GM19467 (cell line): ENCODE measurements around the gene NALCN.

Experiments used
- ATAC-seq: cut with Tn5 transposase; IDR thresholded peaks from one replicate; pipeline ENCODE4 v1.9.1; 2021; ENCODE audit warnings: mild to moderate bottlenecking, moderate library complexity; ENCODE audit not compliant: unreplicated experiment

Gene NALCN

DNA sequence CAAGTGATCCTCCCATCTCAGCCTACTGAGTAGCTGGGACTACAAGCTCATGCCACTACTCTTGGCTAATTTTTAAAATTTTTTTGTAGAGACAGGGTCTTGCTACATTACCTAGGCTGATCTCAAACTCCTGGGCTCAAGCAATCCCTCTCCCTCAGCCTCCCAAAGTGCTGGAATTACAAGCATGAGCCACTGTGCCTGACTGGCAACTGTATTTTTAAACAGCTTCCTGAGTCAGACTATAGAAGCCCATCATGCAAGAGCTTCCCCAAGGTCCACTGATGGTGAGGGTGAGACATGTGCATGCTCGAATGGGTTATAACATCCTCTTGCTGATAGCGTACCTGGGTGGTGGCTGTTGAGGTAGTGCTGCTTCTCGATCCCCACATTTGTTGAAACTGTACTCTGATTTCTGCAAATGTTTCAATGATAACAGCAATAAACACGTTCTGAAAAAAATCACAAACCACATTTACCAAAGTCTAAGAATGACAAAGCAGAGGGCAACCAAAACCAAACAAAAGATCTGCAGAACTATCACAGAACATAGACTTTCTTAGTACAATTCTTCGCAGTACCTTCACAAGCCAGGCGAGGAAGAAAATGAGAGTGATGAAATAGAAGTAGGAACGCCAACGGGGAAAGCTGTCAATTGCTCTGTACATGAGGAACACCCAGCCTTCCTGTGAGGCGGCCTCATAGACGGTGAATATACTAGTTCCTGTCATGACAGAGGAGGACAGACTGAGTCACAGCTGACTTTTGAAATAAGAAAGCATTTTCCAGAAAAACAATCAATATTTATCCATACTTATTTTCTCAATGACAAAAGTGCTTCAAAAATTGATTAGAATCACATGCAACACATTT, 124.4 kb downstream of the NALCN start:
- ATAC-seq, result no peak

DNA sequence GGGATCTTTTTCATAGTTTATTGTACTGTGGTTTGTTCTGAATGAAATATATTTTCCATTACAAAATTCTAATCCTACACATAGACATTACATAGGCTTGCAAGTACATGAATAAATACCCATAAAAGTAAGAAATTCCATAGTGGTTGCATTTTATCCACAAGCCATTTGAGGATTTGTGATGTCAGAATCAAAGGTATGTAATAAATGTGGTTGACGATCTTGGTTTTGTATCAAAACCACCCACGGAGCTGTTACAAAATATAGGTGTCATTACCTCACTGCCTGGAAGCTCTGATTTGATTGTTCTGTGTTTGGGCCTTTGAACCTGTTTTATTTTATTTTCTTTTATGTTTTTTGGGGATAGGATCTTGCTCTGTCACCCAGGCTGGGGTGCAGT, 125.1 kb downstream of the NALCN start:
- ATAC-seq, result no peak

DNA sequence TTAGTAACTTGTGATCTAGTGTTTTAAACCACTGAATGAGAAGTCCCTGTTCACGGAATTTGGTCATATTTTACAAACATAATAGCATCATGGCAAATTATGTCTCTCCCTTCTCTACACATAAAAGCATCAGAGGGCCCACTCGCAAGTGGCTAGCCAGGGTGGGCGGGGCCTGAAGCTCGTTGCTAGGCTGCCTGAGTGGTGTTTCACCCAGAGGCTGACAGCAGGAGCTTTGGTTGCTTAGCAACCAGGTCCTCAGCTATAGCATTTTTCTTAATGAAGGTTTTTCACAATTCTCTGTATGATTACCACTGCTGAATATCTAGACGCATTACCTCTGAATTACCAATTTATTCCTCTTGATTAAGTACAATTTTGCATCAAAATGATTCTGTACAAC, 126.5 kb downstream of the NALCN start:
- ATAC-seq, result no peak

DNA sequence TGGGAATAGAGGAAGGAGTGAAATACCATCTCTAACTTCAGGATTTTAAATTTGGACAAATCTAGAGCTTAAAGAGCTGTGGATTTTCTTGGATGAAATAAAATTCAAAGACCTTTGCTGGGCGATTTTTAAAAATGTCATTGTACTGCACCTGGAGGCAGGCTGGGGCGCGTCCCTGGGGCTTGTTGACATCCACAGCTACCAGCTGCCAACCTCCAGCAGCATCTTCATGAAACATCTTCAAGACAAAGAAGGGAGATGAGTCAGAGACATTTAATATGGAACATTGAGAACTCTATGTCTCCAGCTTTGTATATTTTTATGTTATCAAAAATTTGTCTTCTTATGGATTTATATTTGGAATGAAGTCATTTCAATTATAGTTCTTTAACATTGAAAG, 132.5 kb downstream of the NALCN start:
- ATAC-seq, result no peak

DNA sequence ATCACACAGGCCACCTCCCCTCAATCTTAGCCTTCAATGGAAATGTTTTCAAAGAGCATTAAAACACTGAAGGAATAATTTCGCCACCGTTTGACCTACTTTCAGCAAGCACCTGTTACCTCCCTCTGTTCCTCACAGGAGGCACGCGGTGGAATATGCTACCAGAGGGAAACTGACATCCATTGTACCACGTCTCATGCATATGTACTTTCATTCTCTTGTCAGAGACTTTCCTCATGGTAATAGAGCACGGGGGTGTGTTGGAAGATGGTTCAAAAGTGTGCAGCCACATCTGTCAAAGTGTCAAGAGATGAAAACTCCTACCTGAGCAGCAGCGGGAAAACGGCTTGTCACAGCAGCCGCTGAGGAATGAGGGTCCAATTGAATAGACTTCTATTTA, 143.4 kb downstream of the NALCN start:
- ATAC-seq, result no peak

DNA sequence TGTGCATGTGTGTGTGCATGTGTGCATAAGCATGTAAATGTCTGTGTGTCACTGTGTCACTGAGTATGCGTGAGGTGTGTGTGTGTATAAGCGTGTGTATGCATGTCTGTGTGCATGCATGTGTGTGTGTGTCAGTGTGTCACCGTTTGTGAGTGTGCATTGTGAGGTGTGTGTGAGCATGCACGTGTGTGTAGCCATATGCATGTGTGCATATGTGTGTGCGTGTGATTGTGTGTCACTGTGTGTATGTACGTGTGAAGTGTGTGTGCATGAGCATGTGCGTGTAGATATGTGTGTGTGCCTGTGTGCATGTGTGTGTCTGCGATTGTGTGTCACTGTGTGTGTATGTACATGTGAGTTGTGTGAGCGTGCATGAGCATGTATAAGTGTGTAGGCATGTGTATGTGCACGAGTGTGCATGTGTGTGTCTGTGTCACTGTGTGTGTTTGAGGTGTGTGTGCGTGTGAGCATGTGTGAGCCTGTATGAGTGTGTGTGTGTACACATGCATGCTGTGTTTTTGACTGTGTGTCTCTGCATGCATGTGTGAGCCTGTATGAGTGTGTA, 144.5 kb downstream of the NALCN start:
- ATAC-seq, result no peak

DNA sequence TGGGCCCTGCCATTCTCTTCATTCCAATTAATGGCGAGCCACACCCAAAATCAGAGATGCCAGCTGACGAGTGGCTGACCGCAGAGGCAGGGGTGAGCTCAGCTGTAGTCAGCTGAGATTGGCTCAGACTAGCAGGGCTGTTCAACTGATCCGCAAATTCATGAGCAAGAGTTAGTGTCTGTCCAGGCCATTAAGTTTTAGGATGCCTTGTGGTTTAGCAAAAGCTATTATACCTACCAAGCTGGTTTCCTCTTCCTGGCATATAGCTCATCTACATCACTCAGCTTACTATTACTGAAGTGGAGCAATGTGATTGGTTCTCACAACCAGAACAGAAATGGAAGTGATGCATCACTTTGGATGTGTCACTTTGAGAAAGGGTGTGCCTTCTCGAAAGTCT, 148.7 kb downstream of the NALCN start:
- no peak for ATAC-seq

DNA sequence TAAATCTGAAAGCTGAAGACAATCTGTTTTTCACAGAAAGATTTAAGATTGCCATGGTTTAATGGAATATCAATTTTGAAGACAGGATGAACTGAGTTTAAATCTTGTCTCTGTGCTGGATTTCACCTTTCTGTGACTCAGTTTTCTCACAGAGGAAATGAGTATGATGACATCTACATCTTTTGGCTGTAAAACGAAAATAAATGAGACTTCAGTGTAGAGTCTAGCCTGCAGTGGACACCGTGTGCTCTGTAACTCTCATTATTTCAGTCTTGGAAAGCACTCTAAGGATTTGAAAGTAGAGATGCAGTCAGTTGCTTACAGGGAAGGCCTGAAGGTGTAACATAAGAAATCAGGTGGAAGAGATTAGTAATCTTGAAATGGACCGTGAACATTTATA, 150.4 kb downstream of the NALCN start:
- ATAC-seq, result no peak

DNA sequence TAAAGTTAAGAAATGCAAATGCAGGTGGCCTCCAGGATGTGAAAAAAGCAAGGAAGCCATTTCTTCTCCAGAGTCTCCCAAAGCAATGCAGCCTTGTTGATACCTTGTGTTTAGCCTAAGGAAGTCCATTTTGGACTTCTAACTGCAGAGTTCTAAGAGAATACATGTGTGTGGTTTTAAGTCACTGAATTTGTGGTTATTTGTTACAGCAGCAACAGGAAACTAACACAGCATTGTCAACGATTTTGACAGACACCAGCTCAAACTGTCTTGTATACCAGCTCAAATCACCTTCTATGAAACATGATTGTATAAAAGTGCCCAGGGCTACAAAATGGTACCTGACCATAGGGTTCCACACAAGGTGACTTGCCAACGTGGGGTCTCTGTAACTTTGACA, 151.4 kb downstream of the NALCN start:
- ATAC-seq, result no peak

DNA sequence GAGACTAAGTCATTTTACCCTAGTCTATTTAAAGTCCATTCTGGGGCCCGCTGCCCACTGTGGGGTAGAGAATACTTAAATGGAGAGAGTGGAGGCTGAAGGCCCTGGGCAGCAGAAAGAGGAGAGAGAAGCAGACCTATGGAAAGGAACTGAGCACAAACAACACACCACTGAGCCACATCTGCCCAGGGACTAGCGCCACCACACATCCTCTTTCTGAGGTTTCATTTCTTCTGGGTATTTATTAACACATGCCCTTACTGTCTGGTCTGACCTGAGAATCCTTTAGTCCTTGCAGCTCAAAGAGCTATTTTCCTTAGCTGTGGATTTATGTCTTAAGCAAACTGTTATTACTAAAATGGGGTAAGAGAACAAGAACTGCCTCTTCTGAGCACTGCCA, 154.0 kb downstream of the NALCN start:
- ATAC-seq, result peak; percentile 60

DNA sequence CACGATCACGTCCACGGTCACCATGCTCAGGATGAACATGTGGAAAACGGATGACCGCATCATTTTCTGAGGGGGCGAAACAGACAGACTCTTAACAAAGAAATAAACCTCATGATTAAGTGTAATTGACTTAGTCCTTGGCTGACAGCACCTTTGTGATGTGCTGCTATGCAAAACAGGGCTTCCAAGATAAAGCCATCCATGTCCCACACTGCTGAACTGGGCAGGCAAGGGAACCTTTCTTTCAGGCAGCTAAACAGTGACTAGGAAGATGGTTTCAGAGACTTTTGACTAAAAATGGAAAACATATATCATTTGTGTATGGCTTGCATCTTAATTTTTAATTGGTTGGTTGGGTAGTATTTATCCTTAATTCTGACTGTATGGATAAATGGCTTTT, 157.8 kb downstream of the NALCN start:
- ATAC-seq, result no peak

DNA sequence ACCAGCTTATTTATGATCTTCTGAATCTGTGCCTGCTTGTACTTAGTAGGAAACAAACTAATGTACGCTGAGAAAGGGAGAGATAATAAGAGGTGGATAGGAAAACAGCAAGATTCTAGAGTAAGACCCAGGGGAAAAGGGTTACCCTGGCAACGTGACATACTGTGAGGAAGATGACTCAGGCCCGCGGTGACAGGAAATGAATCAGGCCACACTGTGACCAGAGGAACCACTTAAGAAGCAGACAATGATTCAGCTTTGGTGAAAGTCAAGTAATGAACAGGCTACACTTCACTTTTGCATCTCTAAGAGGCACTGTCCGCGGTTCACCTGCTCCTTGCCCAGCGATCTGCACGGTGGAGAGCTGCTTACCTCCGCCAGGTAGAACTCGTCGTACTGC, 158.2 kb downstream of the NALCN start:
- ATAC-seq, result peak; percentile 98

DNA sequence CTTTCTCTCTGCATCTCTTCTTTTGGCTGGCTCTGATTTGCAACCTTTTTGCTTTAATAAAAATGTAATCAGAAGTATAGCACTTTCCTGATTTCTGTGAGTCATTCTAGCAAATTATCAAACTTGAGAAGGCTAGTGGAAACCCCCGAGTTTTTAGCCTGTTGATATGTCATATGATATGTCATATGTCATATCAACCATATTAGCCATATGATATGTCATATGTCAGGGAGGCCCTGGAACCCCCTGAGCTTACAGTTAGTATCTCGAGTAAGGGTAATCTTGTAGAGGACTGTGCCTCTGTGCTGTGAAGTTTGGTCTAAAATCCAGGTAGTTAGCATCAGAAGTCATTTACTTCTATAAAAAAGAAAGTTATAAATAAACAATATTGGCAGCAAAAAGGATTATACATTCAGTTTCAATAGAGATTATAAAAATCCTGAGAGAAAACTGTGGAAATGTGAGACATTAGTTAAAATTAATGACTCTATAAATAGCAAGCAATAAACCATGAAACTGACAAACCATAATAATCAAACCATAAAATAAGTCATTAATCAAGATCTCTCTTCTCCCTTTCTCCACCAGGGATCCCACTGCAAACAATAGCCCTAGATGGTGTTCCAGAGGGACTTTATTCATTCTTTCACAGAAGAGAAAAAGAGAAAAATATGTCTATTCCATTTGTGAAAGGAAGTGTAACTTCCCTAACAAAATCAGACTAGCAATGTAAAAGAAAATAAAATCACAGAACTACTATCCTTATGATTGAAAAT, 167.4 kb downstream of the NALCN start:
- no peak for ATAC-seq

DNA sequence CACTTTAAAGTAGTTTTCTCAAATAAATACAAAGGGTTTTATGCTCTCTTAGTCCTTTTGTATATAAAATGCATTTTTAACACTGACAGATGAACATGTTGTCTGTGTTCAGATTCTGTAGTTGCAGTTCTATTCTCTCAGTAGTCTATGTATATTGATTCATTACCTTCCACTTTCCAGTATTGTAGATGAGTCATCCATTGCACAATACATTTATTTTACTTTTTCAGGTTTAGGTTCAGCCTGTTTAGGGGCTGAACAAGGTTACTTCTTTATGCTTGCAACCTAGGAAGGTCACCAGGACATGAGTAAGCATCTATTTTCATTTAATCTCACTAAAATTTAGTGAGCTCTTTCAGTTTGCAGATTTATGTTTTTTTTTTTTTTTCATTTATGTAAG, 173.6 kb downstream of the NALCN start:
- ATAC-seq, result no peak

DNA sequence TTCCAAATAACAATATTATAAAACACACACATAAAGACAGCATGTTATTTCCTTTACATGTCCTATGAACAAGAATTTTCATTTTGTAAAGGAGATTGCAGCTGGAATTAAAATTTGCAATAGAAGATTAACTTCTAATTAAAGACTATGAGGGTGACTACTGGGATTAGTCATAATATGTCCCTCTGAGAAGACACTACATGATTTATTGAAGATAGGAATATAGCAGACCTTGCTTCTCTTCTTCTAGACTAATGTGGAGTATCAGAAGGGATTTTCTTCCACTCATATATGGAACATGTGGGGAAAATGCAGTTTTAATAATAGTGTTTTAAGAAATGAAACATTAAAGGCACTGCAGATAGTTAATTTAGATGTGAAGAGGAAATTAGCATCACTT, 177.8 kb downstream of the NALCN start:
- ATAC-seq, result no peak

DNA sequence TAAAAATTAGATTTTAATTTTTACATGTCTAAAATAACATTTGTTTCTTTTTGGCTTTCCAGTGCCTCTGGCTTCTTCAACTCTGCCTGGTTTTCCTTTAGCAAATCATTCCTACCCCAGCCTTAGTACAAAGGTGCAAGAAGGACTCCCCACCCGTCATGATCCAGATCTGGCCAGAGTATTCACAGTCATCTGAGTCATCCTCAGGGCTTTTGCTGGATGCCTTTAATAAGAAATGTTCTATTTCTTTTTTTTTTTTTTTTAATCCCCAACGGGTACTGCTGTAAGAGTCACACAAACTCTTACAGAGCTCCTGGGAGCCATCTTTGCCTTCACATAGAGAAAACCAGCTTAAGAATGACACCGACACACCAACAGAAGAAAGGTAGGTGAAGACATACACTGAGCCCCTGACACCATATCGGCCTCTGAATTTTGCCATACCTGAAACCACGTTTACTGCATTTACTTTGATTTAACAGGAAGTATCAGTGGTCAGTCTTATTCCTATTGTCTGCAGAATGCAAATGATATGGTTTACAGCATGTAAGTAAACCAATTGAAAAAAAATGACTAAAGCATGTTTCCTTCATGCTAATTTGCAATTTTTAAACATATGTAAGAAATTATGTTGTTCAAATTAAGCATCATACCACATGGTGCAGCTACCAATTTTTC, 184.4 kb downstream of the NALCN start:
- no peak for ATAC-seq

DNA sequence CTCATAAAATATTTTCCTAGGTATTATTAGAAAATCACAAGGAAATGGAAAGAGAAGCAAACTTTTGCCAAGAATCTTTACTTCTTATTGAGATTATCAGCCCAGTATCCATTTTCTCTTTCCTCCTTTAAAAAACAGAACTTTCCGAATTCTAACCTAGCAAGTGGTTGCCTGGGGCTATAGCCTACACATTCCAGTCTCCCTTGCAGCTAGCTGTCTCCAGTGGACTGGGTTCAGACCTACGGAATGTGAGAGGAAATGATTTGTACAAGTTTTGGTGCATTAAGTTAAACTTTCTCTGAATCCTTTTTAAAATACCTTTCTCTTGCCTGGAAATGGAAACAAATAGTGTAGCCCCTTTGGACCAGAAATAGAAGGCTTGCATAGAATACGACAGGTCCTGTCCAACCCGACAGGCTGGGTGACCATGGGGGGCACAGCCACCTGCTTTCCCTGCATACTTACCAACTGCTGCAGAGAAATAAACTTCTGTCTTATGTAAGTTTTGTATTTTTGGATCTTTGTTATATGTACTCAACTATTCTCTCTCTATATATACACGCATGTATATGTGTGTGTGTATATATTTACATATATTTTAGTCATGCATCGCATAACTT, 185.9 kb downstream of the NALCN start:
- no peak for ATAC-seq

DNA sequence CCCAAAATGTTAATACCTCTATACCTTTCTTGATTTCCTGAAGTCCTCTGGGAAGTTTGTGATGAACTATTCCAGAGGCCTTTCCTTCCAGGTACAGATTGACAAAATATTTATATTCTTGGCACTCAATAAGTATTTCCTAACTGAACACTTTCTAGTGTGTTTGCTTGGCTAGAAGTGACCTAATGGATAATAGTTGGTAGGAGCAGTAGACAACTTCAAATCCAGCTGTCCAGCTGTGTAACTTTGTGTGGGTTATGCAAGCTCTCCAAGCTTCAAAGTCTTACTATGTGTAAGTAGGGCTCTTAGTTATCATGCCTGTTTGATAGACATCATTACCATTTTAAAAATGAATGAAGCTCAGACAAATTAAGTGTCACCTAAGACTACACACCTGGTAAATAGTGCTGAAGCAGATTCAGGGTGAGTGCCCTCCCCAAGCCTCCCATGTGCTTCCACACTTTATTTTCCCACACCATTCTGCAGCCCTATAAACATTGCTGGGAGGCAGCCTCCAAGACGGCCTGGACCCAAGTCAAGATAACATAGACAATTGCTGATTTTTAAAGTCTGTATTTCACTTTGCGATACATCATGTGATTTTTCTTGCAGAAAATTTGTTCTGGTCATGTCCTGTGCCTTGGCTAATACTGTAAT, 196.6 kb downstream of the NALCN start:
- ATAC-seq, result no peak

DNA sequence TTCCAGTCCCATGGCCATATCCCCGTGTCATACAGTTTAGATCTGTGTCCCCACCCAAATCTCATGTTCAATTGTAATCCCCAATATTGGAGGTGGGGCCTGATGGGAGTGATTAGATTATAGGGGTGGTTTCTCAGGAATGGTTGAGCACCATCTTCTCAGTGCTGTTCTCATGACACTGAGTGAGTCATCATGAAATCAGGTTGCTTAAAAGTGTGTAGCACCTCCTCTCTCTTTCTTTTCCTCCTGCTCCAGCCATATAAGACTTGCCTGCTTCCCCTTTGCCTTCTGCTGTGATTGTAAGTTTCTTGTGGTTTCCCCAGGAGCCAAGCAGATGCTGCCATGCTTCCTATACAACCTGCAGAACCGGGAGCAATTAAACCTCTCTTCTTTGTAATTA, 197.8 kb downstream of the NALCN start:
- ATAC-seq, result no peak

DNA sequence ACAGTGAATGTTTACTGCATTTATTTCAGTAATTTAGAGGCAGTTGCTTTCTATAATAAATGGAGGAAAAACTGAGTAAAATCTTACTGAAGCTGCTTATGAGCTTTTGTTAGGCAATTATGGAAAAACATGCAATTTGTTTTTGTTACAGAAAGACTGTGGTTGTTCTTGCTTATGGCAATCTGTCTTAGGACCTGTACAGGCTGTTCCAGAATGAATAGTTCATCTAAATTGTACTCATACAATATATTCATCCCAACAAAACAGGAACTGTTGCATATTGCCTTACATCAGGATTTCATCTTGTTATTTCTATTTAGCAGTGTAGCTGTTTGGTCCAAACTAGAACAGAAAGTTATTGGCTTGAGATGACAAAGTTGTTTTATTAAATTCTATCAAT, 199.2 kb downstream of the NALCN start:
- ATAC-seq, result no peak

DNA sequence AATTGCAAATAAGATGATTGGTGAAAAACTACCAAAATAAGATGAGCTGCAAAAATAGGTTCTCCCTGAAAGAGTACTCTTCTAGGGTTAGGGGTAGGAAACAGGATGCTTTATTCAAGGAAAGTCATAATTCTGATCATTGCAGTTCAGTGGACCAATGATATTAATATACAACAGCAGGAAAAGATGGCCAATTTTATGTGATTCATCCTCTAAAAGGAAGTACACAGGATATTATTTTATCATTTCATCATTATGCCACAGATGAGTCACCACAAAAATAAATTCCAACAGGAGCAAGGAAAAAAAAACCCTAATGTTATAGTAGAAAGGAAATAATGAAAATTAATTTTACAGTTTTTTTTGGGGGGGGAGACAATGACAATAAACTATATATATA, 205.0 kb downstream of the NALCN start:
- no peak for ATAC-seq
